HS-27A (cell line): ENCODE results near the gene SIRT5.

Experiments
- DNase-seq: peaks from one replicate; pipeline ENCODE4 v3.0.0-alpha.2; 2012; ENCODE audit warnings: low read depth, missing footprints

SIRT5 gene

DNA sequence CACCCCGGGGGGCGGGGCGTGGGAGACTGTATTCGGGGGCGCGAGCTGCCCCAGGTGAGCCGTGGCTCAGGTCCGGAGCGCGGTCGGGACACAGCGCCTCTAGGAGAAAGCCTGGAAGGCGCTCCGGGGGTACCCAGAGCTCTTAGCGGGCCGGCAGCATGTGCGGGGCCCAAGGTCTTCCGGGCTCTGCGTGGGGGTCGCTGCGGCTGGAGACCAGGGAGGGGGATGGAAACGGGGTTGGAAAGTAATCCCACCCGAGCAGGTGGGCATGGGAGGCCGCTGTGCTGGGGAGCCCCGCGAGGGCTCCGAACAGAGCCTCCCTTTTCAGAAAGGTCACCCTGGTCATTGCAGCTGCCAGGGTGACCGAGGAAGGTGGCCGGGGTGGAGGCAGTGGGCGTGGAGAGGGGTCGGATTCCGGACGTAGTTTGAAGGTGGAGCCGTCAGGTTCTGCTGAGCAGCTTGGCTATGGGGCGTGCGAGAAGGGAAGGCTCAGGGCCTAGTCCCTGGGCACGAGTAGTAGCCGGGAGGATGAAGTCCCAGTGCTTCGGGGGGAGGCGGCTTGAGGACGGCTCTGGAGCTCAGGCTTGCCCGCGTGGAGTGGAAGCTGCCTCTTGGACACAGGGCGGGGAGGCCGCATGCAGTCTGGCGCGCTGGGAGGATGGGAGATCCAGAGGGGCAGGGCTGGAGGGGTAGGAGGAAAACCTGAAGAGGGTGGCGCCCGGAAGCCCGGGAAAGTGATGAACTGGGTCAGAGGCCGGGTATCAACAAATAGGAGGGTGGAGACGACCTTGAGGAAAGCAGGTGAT, at the start of gene SIRT5:
Gene SIRT5, plus strand, starts transcription at position 31 of the 806 bp plus-strand sequence. CDS start 9,510 bp downstream, outside the sequence.
- peak; percentile 84 for DNase-seq

DNA sequence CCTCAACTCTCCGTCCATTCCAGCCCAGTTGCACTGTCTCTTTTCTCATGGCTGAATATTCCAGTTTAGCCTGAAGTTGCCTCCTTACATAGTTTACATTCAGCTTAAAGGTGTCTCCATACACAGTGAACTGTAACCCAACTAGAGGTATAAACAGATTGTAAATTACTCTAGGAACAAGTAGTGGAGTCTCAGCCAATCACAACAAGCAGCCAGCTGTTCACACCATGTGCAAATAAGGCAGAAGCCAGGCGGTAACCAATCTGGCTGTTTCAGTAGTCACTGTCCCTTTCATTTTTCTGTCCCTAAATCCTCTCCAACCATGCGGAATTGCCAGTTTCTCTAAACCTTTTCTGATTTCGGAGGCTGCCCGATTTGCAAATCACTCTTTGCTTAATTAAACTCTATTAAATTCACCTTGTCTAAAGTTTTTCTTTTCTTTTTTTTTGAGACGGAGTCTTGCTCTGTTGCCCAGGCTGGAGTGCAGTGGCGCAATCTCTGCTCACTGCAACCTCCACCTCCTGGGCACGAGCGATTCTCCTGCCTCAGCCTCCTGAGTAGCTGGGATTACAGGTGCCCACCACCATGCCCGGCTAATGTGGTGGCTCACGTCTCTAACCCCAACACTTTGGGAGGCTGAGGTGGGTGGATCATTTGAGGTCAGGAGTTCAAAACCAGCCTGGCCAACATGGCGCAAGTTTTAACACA, 49.4 kb upstream of the SIRT5 start:
- DNase-seq = no peak

DNA sequence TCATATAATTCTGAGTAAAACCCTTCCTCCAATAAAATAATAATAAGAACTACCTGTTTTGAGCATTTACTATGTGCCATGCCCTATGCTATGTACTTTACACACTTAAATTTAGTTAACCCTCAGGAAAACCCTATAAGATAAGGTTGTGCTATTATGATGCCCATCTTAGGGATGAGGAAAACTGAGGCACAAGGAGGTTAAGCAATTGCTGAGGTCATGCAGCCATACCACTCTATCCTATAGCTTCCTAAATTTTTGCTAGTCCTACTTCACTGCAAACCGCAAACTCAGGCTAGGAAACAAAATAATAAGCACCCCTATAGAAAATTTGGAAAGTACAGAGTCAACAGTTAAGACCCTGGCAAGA, 48.1 kb upstream of the SIRT5 start:
- no peak for DNase-seq

DNA sequence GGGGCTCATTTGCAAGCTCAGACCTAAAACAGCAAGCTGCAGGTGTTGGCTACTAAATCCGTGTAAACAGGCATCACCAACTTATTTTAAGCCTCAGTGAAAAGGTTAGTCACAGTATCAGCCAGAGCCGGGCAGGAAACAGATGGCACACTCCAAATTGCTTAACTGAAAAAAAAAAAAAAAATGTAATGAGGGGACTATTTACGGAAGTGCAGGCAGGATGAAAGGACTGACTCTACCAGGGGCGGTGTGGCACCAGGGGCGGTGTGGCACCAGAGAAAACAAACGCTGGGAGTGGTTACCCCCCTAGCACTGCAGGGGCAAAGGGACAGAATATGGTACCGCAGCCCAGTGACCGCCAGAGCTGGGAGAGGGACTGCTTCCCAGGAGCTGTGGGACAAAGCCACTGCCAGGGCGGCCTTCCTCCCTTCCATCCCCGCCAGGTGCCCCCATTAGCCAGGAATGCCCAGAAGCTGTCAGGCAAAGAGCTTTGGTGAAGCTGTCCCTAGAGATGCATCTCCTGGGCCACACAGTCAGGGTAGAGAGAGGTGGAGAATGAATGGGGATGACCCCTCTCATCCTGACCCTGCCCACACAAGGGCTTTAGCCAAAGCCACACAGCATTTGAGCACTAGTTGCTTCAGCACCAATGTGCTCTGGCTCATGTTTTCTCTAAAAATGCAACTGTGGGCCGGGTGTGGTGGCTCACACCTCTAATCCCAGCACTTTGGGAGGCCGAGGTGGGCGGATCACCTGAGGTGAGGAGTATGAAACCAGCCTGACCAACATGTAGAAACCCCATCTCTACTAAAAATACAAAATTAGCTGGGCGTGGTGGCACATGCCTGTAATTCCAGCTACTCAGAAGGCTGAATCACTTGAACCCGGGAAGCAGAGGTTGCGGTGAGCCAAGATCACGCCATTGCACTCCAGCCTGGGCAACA, 47.4 kb upstream of the SIRT5 start:
- DNase-seq = peak; percentile 40

DNA sequence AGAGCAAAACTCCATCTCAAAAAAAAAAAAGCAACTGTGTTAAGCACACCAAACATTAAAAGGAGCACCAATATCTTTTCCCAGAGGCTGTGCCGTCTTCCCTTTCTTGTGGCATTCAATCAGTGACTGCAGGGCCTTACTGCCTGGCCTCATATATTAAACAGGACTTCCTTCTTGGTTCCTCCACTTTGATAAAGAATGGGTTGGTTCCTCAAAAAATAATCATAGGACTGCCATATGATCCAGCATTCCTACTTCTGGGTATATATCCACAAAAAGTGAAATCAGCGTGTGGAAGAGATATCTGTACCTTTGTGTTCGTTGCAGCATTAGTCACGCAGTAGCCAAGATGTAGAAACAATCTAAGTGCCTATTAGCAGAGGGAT, 46.7 kb upstream of the SIRT5 start:
- no peak for DNase-seq

DNA sequence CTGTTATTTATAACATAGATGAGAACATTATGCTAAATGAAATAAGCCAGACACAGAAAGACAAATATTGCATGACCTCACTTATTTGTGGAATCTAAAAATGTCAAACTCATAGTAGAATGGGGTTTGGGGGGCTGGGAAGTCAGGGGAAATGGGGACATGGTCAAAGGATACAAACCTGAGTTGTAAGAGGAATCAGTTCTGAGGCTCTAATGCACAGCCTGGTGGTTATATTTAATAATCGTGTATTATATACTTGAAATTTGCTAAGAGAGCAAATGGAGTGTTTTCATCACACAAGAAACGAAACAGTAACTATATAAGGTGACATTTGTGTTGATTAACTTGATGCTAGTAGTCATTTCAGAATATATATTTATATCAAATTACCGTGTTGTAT, 46.2 kb upstream of the SIRT5 start:
- no peak for DNase-seq

DNA sequence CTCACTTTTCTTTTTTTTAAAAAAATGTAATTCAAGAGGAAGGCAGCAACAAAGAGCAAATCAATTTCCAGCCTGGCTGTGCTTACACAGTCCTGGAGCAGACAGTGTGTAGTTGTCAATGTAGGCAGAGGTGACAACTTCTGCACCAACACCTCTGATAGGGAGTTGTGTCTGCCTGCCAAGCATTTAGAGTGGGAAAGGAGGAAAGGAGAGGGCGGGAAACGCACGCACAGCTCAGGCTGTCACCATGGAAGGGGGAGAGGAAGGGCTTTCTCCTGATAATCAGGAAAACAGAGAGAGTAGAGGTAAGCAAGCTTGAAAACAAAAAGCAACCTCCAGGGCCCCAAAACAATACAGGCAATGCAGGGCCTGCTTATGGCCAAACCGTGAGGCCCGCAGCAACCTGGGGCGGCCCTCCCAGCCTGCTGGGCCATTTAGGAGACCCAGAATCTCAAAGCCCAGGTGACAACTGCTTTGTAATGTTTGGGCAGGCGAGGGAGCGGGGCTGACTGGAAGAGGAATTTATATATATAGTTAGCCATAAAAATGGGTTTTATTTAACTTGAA, 45.5 kb upstream of the SIRT5 start:
- DNase-seq = no peak

DNA sequence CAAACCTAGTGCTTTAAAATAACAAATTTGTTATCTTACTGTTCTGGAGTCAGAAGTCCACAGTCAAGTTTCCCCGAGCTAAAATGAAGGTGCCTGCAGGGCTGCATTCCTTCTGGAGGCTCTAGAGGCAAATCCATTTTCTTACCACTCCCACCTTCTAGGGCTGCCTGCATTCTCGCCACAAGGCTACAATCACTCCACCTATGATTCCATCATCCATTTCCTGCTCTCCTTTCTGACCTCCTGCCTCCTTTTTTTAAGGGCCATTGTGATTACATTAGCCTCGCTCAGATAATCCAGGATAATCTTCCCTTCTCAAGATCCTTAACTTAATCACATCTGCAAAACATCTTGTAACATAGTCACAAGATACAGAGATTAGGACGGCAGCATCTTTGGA, 42.4 kb upstream of the SIRT5 start:
- no peak for DNase-seq

DNA sequence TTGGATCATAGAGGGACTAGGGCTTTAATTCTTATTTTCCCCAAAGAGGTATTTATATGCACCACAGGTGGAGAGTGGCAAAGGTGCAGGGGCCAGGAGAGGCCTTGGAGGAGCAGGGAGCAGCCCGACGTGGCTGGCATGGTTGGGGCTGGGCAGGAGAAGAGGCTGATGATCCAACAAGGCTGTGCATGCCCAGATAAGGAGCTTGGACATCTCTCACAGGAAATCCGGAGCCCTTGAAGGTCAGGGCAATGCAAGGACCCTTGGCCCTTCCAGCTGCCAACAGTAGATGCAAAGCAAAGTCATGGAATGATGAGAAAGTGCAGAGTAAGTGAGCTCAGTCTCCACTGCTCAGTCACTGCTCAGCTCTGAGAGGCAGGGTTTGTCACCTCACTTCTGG, 39.9 kb upstream of the SIRT5 start:
- no peak for DNase-seq

DNA sequence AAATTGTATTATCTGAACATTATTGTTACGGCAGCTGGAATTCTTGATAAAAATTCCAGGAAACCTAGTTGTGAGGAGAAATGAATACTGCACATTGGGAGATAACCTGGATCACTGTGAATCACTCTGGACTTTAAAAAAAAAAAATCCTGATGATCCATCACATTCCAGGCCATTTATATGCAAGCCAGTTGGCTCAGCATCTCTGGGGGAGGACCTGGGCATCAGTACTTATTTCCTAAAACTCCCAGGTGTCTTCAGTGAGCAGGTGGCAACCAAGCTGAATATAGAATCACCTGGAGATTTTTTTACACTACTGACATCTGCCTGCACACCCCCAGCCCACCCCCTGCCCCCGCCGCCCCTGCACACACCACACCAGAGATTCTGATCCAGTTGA, 39.1 kb upstream of the SIRT5 start:
- no peak for DNase-seq

DNA sequence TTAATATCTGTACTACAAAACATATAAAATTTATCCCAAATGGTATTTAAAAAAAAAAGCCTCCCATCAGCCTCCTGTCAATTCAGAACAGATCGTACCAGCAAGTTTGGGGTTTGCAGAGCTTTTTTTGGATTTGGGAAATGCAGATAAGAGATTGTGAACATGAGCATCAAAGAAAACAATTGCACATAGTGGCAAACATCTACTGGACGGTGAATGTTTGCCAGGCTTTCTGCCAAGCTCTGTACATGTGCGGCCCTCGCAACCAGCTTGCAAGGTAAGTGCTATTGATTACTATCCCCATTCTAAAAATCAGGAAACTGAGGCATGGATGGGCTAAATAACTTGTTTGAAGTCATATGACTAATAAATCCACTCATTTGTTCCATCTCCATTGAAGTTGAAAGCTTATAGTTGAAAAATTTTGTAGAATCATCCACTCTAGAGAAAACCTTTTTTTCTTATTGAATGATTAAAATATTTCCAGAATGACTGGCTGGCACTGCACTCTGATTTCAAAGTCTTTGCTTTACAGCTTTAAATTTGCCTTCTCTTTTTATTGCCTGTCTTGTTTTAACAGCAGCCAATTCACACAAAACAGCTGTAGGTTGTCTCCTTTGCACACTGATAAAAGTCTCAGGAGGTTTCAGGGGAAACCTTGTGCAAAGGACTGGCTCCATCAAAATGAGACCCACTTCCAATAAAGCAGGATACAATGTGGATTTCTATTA, 37.4 kb upstream of the SIRT5 start:
- no peak for DNase-seq

DNA sequence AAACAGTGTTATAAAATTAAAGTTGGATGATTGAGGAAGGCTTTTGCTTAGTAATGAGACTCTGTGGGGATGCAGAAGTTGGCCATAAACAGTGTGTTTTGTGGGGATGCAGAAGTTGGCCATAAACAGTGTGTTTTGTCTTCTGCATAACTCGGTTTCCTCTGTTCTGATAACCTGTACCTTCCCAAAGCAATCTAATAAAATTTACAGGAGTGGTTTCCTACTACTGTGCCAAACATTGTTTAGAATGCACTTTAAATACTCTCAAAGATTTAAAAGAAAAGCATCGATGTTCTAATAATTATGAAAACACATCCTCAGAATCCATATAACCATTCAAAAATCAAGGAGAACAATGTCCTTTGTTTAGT, 36.9 kb upstream of the SIRT5 start:
- no peak for DNase-seq

DNA sequence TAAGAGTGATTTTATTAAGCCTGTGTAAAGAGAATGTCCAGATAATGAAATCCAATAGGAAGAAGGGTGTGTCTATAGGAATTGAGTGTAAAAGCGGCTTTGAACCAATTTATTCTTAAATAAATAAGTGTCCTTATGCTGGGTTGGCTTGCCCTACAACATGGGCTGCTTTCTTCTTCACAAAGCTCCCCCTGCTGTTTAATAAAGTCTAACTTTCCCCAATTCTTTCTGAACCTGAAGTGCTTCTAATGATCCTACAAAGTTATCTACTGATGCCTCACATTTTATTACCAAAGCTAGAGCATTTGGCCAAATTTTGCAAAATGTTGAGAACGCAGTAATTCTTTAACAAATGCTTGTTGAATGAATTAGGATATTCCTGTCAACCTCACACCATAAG, 36.3 kb upstream of the SIRT5 start:
- DNase-seq = peak; percentile 31

DNA sequence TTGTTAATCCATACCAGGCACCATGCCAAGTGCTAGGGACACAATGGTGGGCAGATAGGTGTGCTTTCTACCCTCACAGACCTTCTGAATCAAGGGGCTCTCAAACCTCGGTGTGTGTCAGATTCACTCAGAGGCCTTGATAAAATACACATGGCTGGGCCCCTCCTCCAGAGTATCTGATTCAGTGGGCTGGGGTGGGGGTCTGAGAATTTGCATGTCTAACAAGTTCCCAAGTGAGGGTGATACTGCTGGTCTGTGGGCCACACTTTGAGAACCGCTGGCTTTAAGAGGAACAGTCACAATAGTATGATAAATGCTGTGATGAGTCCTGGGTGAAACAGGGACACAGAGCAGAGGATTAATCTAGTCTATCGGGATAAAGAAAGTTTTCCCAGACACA, 35.8 kb upstream of the SIRT5 start:
- DNase-seq = no peak

DNA sequence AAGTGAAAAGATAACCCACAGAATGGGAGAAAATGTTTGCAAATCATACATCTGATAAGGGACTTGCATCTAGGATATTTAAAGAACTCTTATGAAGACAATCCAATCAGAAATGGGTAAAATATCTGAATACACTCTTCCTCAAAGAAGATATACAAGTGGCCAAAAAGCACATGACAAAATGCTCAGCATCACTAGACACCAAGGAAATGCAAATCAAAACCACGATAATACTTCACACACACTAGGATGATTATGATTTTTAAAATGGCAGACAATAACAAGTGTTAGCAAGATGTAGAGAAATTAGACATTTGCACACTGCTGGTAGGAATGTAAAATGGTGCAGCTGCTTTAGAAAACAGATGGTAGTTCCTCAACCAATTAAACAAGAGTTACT, 34.8 kb upstream of the SIRT5 start:
- DNase-seq = no peak

DNA sequence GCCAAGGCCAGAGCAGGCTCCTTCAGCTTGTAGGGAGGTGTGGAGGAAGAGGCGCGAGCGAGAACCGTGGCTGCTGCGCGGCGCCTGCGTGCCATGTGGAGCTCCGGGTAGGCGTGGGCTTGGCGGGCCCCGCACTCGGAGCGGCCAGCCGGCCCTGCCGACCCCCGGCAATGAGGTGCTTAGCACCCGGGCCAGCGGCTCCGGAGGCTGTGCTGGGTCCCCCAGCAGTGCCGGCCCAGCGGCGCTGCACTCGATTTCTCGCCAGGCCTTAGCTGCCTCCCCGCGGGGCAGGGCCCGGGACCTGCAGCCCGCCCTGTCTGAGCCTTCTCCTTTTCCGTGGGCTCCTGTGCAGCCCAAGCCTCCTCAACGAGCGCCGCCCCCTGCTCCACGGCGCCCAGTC, 32.9 kb upstream of the SIRT5 start:
- no peak for DNase-seq

DNA sequence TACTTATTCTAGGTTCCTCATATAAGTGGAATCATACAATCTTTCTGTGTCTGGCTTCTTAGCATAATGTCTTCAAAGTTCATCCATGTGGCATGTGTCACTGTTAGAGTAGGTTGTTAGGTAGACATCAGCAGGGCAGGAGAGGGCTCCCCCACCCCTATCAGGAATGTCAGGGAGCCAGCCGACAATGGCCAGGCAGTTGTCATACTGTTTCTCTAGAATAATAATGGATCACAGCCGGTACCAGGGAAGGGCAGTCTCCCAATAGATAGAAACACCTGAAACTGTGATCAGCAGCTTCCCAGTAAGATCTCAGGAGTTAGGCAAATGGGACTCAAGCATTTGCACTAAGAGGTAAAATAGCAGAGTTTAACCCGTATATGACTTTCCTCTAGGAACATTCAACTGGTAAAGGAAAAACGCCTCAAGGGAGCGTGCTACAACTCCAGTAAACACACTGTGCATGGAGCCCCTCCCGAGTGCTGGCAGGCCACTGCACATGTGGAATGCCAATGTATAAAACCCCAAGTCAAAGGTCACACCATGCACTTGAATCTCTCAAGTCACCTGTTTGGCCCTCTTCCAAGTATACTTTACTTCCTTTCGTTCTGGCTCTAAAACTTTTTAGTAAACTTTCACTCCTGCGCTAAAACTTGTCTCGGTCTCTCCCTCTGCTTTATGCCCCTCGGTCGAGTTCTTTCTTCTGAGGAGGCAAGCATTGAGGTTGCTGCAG, 29.8 kb upstream of the SIRT5 start:
- DNase-seq = no peak

DNA sequence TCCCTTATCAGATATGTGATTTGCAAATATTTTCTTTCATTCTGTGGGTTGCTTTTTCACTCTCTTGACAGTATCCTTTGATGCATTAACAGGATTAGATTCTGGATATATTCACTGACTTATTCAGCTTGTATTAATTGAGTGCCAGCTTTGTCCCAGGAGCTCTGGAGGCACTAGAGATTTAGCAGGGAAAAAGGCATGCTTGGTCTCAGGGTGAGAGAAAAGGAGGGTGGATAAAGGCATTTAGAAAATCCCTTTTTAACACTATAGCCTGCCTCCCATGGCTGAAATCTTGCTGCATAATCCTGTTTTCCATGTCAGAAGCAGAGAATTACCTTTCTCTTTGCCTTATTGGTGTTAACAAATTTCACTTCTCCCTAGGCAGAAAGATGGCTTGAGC, 28.5 kb upstream of the SIRT5 start:
- no peak for DNase-seq

DNA sequence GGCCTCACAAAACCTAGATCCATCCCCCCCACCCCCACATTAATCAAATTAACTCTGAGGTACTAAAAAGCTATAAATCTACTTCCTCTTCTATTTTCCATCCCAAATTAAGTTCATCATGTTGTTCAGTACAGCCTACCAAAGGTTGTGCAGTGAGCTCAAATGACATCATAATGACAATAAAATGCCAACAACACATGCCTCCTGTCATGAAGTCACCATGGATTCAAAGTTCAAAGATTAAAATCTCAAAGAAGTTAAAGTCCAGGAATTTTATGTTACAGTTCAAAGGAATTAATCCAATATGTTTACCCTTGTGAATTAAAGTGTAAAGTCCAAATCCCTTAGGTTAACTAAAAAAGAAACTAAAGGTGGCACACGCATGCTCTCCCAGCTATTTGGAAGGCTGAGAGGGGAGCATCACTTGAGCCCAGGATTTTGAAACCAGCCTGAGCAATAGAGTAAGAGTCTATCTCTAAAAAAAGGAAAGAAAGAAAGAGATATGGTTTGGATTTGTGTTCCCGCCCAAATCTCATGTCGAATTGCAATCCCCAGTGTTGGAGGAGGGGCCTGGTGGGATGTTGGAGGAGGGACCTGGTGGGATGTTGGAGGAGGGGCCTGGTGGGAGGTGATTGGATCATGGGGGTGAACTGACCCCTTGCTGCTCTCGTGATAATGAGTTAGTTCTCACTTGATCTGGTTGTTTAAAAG, 25.7 kb upstream of the SIRT5 start:
- DNase-seq = no peak

DNA sequence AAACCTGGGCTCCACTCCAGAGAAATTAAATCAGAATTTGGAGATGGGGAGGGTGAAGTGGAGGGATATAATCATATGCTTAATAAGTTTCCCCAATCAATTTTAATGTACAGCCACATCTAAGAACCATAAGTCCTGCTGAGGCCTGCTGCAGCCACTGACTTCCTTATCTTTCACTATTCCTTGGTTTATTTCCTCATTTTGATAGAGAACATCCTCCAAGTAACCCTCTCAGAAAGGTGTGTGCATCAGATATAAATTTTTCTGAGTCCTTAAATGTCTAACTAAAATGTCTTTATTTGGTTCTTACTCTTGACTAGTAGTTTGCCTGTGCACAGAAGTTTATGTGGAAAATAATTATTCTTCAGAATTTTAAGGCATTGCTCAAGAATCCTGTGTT, 23.7 kb upstream of the SIRT5 start:
- DNase-seq = no peak
